CD4-positive, alpha-beta T cell (primary cell): Measurements from ENCODE around the gene ALK. TPM values are rescaled to one million over a fixed set of nuclear protein-coding genes. Genes with fewer than 3 reads are reported as not detected.

ENCODE experiments used
- ATAC-seq: fragments of 200-7000 bp; cut with Tn5 transposase; one replicate; pipeline ENCODE4 v1.10.0; 2022; ENCODE audit warnings: mild to moderate bottlenecking; ENCODE audit not compliant: poor library complexity
- CTCF ChIA-PET: fragments of 350-600 bp; sonication (Branson Sonifier 250); formaldehyde crosslinking; loops from one replicate; lab custom pipeline; 2021; ENCODE audit warnings: antibody characterized with exemption, inconsistent platforms; lab: Charles Lee
- POLR2A ChIA-PET: fragments of 350-600 bp; sonication (Branson Sonifier 250); formaldehyde crosslinking; loops from one replicate; lab custom pipeline; 2021; ENCODE audit warnings: antibody characterized with exemption, inconsistent platforms; lab: Charles Lee
- DNase-seq, 14 experiments: peaks; one replicate each; pipeline ENCODE4 v3.0.0-alpha.2; 2013 to 2020; ENCODE audit warnings: mixed read lengths in 2 of 14
- H3K27ac ChIP-seq, 2 donors: one replicate each; pipeline versions ENCODE4 v1.5.1 to v1.7.0; 2013; ENCODE audit warnings: low read length in 2 of 2, low read depth in 1 of 2, mild to moderate bottlenecking in 1 of 2
- H3K27me3 ChIP-seq, 2 experiments: 1 replicate in 1 of 2; 2 replicates in 1 of 2; pipeline versions ENCODE4 v1.6.1 to v1.7.0; 2013; ENCODE audit warnings: low read length in 2 of 2, control low read depth in 1 of 2, mild to moderate bottlenecking in 1 of 2, moderate library complexity in 1 of 2; ENCODE audit not compliant: insufficient read depth in 2 of 2, control insufficient read depth in 1 of 2
- H3K36me3 ChIP-seq: one replicate; pipeline ENCODE4 v1.6.1; 2013; ENCODE audit warnings: low read length, control low read depth; ENCODE audit not compliant: insufficient read depth
- H3K4me1 ChIP-seq: one replicate; pipeline ENCODE4 v1.6.1; 2013; ENCODE audit warnings: low read length, control low read depth; ENCODE audit not compliant: insufficient read depth
- H3K4me3 ChIP-seq: one replicate; pipeline ENCODE4 v1.5.1; 2013; ENCODE audit warnings: mild to moderate bottlenecking, low read length, moderate library complexity
- H3K9me3 ChIP-seq, 2 experiments: 1 replicate in 1 of 2; 2 replicates in 1 of 2; pipeline versions ENCODE4 v1.6.1 to v1.7.0; 2013; ENCODE audit warnings: low read length in 2 of 2, mild to moderate bottlenecking in 2 of 2, control low read depth in 1 of 2, moderate library complexity in 1 of 2; ENCODE audit not compliant: control insufficient read depth in 1 of 2, insufficient read depth in 1 of 2
- H3K27ac Mint-ChIP-seq: one replicate; pipeline ENCODE4 v1.8.0; 2020; ENCODE audit warnings: mixed read lengths
- H3K27me3 Mint-ChIP-seq: one replicate; pipeline ENCODE4 v1.8.0; 2021; ENCODE audit warnings: mixed read lengths
- H3K36me3 Mint-ChIP-seq: one replicate; pipeline ENCODE4 v1.8.0; 2021; ENCODE audit warnings: low read depth, mixed read lengths
- H3K4me1 Mint-ChIP-seq: one replicate; pipeline ENCODE4 v1.8.0; 2021; ENCODE audit warnings: low read depth, mixed read lengths
- H3K4me3 Mint-ChIP-seq: one replicate; pipeline ENCODE4 v1.8.0; 2020; ENCODE audit warnings: mild to moderate bottlenecking, mixed read lengths
- H3K9me3 Mint-ChIP-seq: one replicate; pipeline ENCODE4 v1.8.0; 2020; ENCODE audit warnings: mixed read lengths
- CTCF ChIP-seq: fragments of 200-600 bp; IDR thresholded peaks from one replicate; pipeline ENCODE4 v1.8.0; 2022; ENCODE audit warnings: antibody characterized with exemption, mild to moderate bottlenecking
- intact Hi-C, 2 experiments: fragments of 100-400 bp; cut with DNase I in 1 of 2; cut with micrococcal nuclease in 1 of 2; formaldehyde crosslinking; loops; one replicate each; pipeline versions ENCODE4 v1.15.1 to v1.9.0; 2023 to 2025; cut with DNase I, micrococcal nuclease
- total RNA-seq, 174 experiments: library from RNA in 2 of 174; stranded (reverse) in 2 of 174; gene quantifications; one replicate each; pipeline ENCODE4 v1.2.3 and lab custom pipeline; 2021 to 2026

Gene ALK
- total RNA-seq, 2 experiments from 2014 or later, result not detected

GRCh38 chr2:29590211-29590610, 331.2 kb downstream of the ALK start:
- H3K27me3 ChIP-seq, result no peaks in the 10 kb centered on the region
- Mint-ChIP-seq H3K27me3 (no peaks in the 10 kb centered on the region), H3K4me3 (no peak overlapping the region), H3K36me3 (no peaks in the 10 kb centered on the region), H3K9me3 (no peaks in the 10 kb centered on the region), H3K4me1 (no peaks in the 10 kb centered on the region), H3K27ac (no peak overlapping the region)
- no peaks in the 10 kb centered on the region for H3K9me3 ChIP-seq
- DNase-seq, result no peak
- no peak for TF ChIP-seq CTCF
- H3K4me1 ChIP-seq, result no peaks in the 10 kb centered on the region
- ATAC-seq, result no peak
- intact Hi-C loops, result no loop called here
- ChIA-PET POLR2A (no interaction called here), CTCF (no interaction called here)
- no peaks in the 10 kb centered on the region for H3K36me3 ChIP-seq
- no peak overlapping the region for H3K27ac ChIP-seq
- H3K4me3 ChIP-seq, result no peak overlapping the region

DNA sequence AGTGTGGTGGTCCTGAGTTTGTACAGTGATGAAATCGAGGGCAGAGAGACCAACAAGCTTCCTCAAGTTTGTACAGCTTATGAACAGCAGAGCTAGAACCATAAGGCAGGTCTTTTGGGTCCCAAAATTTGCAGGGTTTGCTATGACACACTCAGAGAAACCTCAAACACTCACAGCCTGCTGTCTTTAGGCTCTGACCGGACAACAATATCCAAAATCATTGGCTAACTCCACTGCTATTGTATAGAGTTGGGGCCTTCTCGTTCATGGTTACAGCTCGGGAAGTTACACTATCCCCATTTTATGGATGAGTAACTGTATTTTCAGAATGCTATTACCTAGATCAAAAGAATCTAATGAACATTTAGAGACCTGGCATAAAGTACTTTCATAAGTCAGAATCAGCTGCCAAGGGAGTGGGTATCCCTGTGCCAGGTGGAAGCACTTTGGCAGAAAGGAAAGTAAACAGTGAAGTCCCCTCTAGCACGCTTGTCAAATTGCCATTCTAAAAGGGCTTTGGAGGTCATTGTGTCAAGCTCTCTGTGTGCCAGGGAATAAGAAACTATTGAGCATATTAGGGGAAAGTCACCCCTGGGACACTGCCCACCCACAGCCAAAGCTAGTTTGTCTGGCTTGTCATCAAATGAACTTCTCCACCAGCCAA, 331.8 kb downstream of the ALK start:
- CTCF ChIA-PET, result no interaction called here
- no peaks in the 10 kb centered on the region for H3K36me3 Mint-ChIP-seq

DNA sequence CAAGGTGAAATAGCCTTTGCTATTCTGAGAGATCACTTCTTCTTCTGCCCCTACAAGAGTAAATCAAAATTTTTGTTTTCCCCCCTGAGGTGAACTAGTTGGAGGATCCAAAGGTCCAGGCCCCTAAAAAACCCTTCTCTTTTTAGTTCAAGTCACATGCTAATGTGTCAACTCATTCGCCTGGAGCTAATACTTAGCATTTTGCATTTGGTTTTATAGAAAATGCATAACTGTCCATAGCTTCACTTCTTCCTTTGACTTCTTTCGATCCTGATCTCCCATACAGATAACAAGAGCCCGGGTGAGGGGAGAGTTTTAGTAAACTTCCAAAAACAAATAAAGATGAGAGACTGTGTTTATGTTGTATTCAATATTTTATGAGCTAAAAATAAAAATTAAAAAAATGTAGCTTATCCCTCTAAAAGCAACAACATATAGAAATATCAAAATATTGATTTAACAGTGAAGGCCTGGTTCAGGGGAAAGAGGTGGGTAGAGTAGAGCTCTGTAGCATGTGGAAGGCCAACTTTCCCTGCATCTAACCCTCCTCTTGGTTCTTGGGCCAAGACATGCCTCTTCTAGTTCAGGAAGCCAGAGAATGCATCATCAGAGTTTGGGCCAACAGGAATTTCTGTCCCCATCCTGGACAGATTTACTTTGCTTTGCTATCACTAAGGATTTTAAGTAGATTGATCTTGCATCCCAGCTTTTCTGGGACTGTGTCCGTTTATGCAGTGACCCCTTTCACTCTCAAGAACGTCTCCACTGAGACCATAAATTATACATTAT, 333.8 kb downstream of the ALK start:
- Mint-ChIP-seq H3K27me3 (no peaks in the 10 kb centered on the region), H3K9me3 (no peaks in the 10 kb centered on the region), H3K27ac (no peak overlapping the region), H3K4me1 (no peaks in the 10 kb centered on the region), H3K36me3 (no peaks in the 10 kb centered on the region), H3K4me3 (no peak overlapping the region)
- intact Hi-C loops, result no loop called here
- H3K9me3 ChIP-seq, result no peaks in the 10 kb centered on the region
- no peak overlapping the region for H3K4me3 ChIP-seq
- CTCF ChIA-PET, result no interaction called here
- DNase-seq, result no peak
- no peaks in the 10 kb centered on the region for H3K27me3 ChIP-seq
- ATAC-seq, result no peak
- no peaks in the 10 kb centered on the region for H3K36me3 ChIP-seq
- no peak for TF ChIP-seq CTCF
- no peaks in the 10 kb centered on the region for H3K4me1 ChIP-seq
- H3K27ac ChIP-seq, result no peak overlapping the region
- POLR2A ChIA-PET, result no interaction called here

More for the DNA sequence above, 331.8 kb downstream of the ALK start:
- no peak for DNase-seq
- Histone ChIP-seq H3K4me3 (no peak overlapping the region), H3K36me3 (no peaks in the 10 kb centered on the region), H3K27me3 (no peaks in the 10 kb centered on the region), H3K4me1 (no peaks in the 10 kb centered on the region), H3K9me3 (no peaks in the 10 kb centered on the region), H3K27ac (no peak overlapping the region)
- H3K27ac Mint-ChIP-seq, result no peak overlapping the region
- no peak overlapping the region for H3K4me3 Mint-ChIP-seq
- POLR2A ChIA-PET, result no interaction called here
- no peak for TF ChIP-seq CTCF
- intact Hi-C loops, result no loop called here
- H3K27me3 Mint-ChIP-seq, result no peaks in the 10 kb centered on the region
- no peaks in the 10 kb centered on the region for H3K9me3 Mint-ChIP-seq
- H3K4me1 Mint-ChIP-seq, result no peaks in the 10 kb centered on the region
- no peak for ATAC-seq
